A549 (cell line): ENCODE results near the gene OR4D2. TPM values are rescaled to one million over a fixed set of nuclear protein-coding genes. Genes with fewer than 3 reads are reported as not detected.

Experiments
- ATAC-seq, 2 experiments: fragments of 200-7000 bp in 1 of 2; fragments of >200 bp in 1 of 2; cut with Nextera tagmentation in 1 of 2; cut with Tn5 transposase in 1 of 2; 3 replicates each; pipeline versions ENCODE4 v1.8.0 to v1.9.1; 2018 to 2020; ENCODE audit warnings: mild to moderate bottlenecking in 1 of 2, moderate library complexity in 1 of 2
- CTCF ChIA-PET: fragments of 300-600 bp; sonication (Branson Sonifier 250); formaldehyde crosslinking; extraction: SDS; loops from one replicate; lab custom pipeline; 2021; ENCODE audit warnings: antibody characterized with exemption, inconsistent platforms; lab: Yijun Ruan, JAX
- POLR2A ChIA-PET: fragments of 350-600 bp; formaldehyde crosslinking; extraction: SDS; loops from one replicate; lab custom pipeline; 2021; ENCODE audit warnings: antibody characterized with exemption, inconsistent platforms; lab: Yijun Ruan, JAX
- DNase-seq, 2 experiments: peaks; one replicate each; pipeline versions ENCODE4 v3.0.0 to v3.0.0-alpha.2; 2011 to 2016; ENCODE audit warnings: low read depth in 1 of 2, low spot score in 1 of 2
- FAIRE-seq: peaks from 2 replicates; lab custom pipeline; 2011; peaks lifted over from hg19 to GRCh38; lab: Jason Lieb, UNC
- H3K27ac ChIP-seq, 2 experiments: fragments of >200 bp; sonication (Bioruptor Twin); formaldehyde crosslinking; 3 replicates each; pipeline ENCODE4 v1.5.1; 2016 to 2017
- H3K4me1 ChIP-seq: fragments of >200 bp; sonication (Bioruptor Twin); formaldehyde crosslinking; 3 replicates; pipeline ENCODE4 v1.6.1; 2016
- H3K4me2 ChIP-seq: fragments of >200 bp; sonication (Bioruptor Twin); formaldehyde crosslinking; 3 replicates; pipeline ENCODE4 v1.6.1; 2016
- H3K4me3 ChIP-seq: fragments of >200 bp; sonication (Bioruptor Twin); formaldehyde crosslinking; 3 replicates; pipeline ENCODE4 v1.5.1; 2016
- H3K9me3 ChIP-seq: fragments of >200 bp; sonication (Bioruptor Twin); formaldehyde crosslinking; 3 replicates; pipeline ENCODE4 v1.6.1; 2016
- CBX2 ChIP-seq: fragments of 200-600 bp; sonication (generic); IDR thresholded peaks from 2 replicates; pipeline ENCODE4 v1.6.1; 2016; ENCODE audit warnings: low read depth, mild to moderate bottlenecking, borderline replicate concordance
- CBX8 ChIP-seq: fragments of 200-600 bp; sonication (generic); IDR thresholded peaks from 2 replicates; pipeline ENCODE4 v1.6.1; 2016
- CTCF ChIP-seq: fragments of >200 bp; sonication (Bioruptor Twin); formaldehyde crosslinking; IDR thresholded peaks from 3 replicates; pipeline ENCODE4 v1.5.1; 2016
- EHMT2 ChIP-seq: fragments of 200-600 bp; sonication (generic); IDR thresholded peaks from 2 replicates; pipeline ENCODE4 v1.6.1; 2016; ENCODE audit warnings: antibody characterized with exemption, low read depth, mild to moderate bottlenecking, moderate library complexity
- HOXA7 ChIP-seq: fragments of 250-450 bp; sonication (Bioruptor Pico); IDR thresholded peaks from 2 replicates; pipeline ENCODE4 v1.5.0; 2020; ENCODE audit warnings: mild to moderate bottlenecking, moderate library complexity
- HOXB5 ChIP-seq: fragments of 250-450 bp; sonication (Bioruptor Pico); IDR thresholded peaks from 2 replicates; pipeline ENCODE4 v1.5.0; 2020; ENCODE audit warnings: mild to moderate bottlenecking, moderate library complexity
- JUNB ChIP-seq: fragments of >200 bp; sonication (Bioruptor Twin); formaldehyde crosslinking; IDR thresholded peaks from 2 replicates; pipeline ENCODE4 v1.6.1; 2016
- NR3C1 ChIP-seq: fragments of >200 bp; sonication (Bioruptor Twin); formaldehyde crosslinking; IDR thresholded peaks from 3 replicates; pipeline ENCODE4 v1.6.1; 2017
- PHF8 ChIP-seq: fragments of 200-600 bp; sonication (generic); IDR thresholded peaks from 2 replicates; pipeline ENCODE4 v1.6.1; 2016; ENCODE audit warnings: low read depth, mild to moderate bottlenecking, antibody characterized with exemption, moderate library complexity, borderline replicate concordance
- RARB ChIP-seq: fragments of 250-450 bp; sonication (Bioruptor Pico); IDR thresholded peaks from 2 replicates; pipeline ENCODE4 v1.8.0; 2021; ENCODE audit warnings: mild to moderate bottlenecking, moderate library complexity
- WGBS: methylation state at CpG from one replicate; pipeline ENCODE4 v1.1.6; 2017; ENCODE audit errors: missing lambda C conversion rate; 5-methylcytosine and 5-hydroxymethylcytosine counted together
- polyA plus RNA-seq, 4 experiments: library from polyadenylated mRNA; depleted of rRNA in 3 of 4; stranded (reverse); fragments of >200 nt; fragmentation: RNase III in 1 of 4; extraction: RNeasy Plus Mini Kit Qiagen cat#74134 plus additional on column Dnase treatment in 1 of 4; gene quantifications; 2 replicates in 3 of 4; 3 replicates in 1 of 4; pipeline ENCODE4 v1.2.3, GENCODE V29; 2011 to 2017
- TF ChIP-seq, protein P1 (sequence below): IDR thresholded peaks from 2 replicates; pipeline ENCODE4 v1.6.1; 2012; ENCODE audit warnings: low read depth, borderline replicate concordance
- TF ChIP-seq, protein P2 (sequence below): fragments of 250-450 bp; sonication (Bioruptor Pico); IDR thresholded peaks from 2 replicates; pipeline ENCODE4 v1.5.0; 2020; ENCODE audit warnings: low read depth, mild to moderate bottlenecking, moderate library complexity
- TF ChIP-seq, protein P3 (sequence below): fragments of >200 bp; sonication (Bioruptor Twin); formaldehyde crosslinking; IDR thresholded peaks from 3 replicates; pipeline ENCODE4 v1.6.1; 2016

OR4D2 gene
- polyA plus RNA-seq, 2 of the 4 experiments (the other 2 are of a cell fraction) = not detected

GRCh38 chr17:58219007-58219788 is 52.4 kb downstream of the OR4D2 start, which contains the start of gene MKS1 (continued):
- peak; percentile 34; the same call in 2 of the 3 replicates for TF ChIP-seq CTCF
- TF ChIP-seq, protein P1, sequence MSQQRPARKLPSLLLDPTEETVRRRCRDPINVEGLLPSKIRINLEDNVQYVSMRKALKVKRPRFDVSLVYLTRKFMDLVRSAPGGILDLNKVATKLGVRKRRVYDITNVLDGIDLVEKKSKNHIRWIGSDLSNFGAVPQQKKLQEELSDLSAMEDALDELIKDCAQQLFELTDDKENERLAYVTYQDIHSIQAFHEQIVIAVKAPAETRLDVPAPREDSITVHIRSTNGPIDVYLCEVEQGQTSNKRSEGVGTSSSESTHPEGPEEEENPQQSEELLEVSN = peak; percentile 74
- TF ChIP-seq CBX8 = no peak
- TF ChIP-seq, protein P2, sequence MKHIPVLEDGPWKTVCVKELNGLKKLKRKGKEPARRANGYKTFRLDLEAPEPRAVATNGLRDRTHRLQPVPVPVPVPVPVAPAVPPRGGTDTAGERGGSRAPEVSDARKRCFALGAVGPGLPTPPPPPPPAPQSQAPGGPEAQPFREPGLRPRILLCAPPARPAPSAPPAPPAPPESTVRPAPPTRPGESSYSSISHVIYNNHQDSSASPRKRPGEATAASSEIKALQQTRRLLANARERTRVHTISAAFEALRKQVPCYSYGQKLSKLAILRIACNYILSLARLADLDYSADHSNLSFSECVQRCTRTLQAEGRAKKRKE = peak; percentile 68; the same call in 1 of the 2 replicates
- no peak for TF ChIP-seq HOXA7 (CRISPR knock-in tag)
- TF ChIP-seq PHF8 = peak; percentile 90
- TF ChIP-seq HOXB5 = peak; percentile 61
- TF ChIP-seq JUNB = no peak
- TF ChIP-seq NR3C1 = no peak

GRCh38 chr17:58219789-58220183 is 53.0 kb downstream of the OR4D2 start:
- Histone ChIP-seq H3K27ac (peak overlapping the region; percentile 50 to 89), H3K4me3 (peak overlapping the region; percentile 77), H3K4me2 (peak overlapping the region; percentile 75), H3K4me1 (peaks cover 14% of the 10 kb centered on the region; the same call in 2 of the 3 replicates), H3K9me3 (no peaks in the 10 kb centered on the region)
- TF ChIP-seq CBX2 (no peak), RARB (CRISPR knock-in tag) (no peak), EHMT2 (0 out of 2 replicates have a peak, but pooled peaks have one; percentile 14), CTCF (no peak)
- TF ChIP-seq, protein P3, sequence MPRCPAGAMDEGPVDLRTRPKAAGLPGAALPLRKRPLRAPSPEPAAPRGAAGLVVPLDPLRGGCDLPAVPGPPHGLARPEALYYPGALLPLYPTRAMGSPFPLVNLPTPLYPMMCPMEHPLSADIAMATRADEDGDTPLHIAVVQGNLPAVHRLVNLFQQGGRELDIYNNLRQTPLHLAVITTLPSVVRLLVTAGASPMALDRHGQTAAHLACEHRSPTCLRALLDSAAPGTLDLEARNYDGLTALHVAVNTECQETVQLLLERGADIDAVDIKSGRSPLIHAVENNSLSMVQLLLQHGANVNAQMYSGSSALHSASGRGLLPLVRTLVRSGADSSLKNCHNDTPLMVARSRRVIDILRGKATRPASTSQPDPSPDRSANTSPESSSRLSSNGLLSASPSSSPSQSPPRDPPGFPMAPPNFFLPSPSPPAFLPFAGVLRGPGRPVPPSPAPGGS = no peak
- 75% methylated on average over 7 of the region's 7 CpGs for WGBS
- POLR2A ChIA-PET = interaction anchor here (0.5 to 1.8 kb wide), 4 partner anchors 11 to 771 kb away, joined by 3 to 6 read pairs (median 4); partner anchors contain the start of gene SUPT4H1
- DNase-seq = no peak
- FAIRE-seq = peak; percentile 56
- ATAC-seq = no peak
- CTCF ChIA-PET = interaction anchor here (1.0 to 6.6 kb wide), 10 partner anchors 9 to 232 kb away, joined by 3 to 62 read pairs (median 8); partner anchors contain the start of gene LPO

Other genes starting within 250 kb of the OR4D2 start
- gene CUEDC1, start 211.6 kb upstream of the OR4D2 start, polyA plus RNA-seq (2011; rRNA removed) = 44.3 and 54.8 TPM in 2 replicates
- gene CUEDC1, start 211.6 kb upstream of the OR4D2 start, polyA plus RNA-seq (2017; fragmentation: RNase III; extraction: RNeasy Plus Mini Kit Qiagen cat#74134 plus additional on column Dnase treatment) = 70.7 to 103 TPM (median 90.6 TPM) in 3 replicates
- 57.7 and 63.8 TPM in 2 replicates for gene VEZF1, start 178.7 kb upstream of the OR4D2 start, polyA plus RNA-seq (2011; rRNA removed)
- gene VEZF1, start 178.7 kb upstream of the OR4D2 start, polyA plus RNA-seq (2017; fragmentation: RNase III; extraction: RNeasy Plus Mini Kit Qiagen cat#74134 plus additional on column Dnase treatment) = 48.1 to 55.5 TPM (median 50.3 TPM) in 3 replicates
- 332 and 490 TPM in 2 replicates for gene SRSF1, start 159.7 kb upstream of the OR4D2 start, polyA plus RNA-seq (2011; rRNA removed)
- 364 to 399 TPM (median 368 TPM) in 3 replicates for gene SRSF1, start 159.7 kb upstream of the OR4D2 start, polyA plus RNA-seq (2017; fragmentation: RNase III; extraction: RNeasy Plus Mini Kit Qiagen cat#74134 plus additional on column Dnase treatment)
- gene DYNLL2, start 83.6 kb upstream of the OR4D2 start, polyA plus RNA-seq (2011; rRNA removed) = 19.6 TPM in 2 replicates
- 33.2 to 34.1 TPM (median 33.7 TPM) in 3 replicates for gene DYNLL2, start 83.6 kb upstream of the OR4D2 start, polyA plus RNA-seq (2017; fragmentation: RNase III; extraction: RNeasy Plus Mini Kit Qiagen cat#74134 plus additional on column Dnase treatment)
- gene OR4D1, start 18.6 kb upstream of the OR4D2 start, polyA plus RNA-seq (2011; rRNA removed) = 0.03 and 0.04 TPM in 2 replicates
- 0.03 TPM in 1 of 3 replicates, not detected in the others for gene OR4D1, start 18.6 kb upstream of the OR4D2 start, polyA plus RNA-seq (2017; fragmentation: RNase III; extraction: RNeasy Plus Mini Kit Qiagen cat#74134 plus additional on column Dnase treatment)
- gene EPX, start 25.7 kb downstream of the OR4D2 start, polyA plus RNA-seq (2011; rRNA removed) = not detected in 2 replicates
- gene EPX, start 25.7 kb downstream of the OR4D2 start, polyA plus RNA-seq (2017; fragmentation: RNase III; extraction: RNeasy Plus Mini Kit Qiagen cat#74134 plus additional on column Dnase treatment) = not detected in 3 replicates
- gene MKS1, start 52.3 kb downstream of the OR4D2 start, polyA plus RNA-seq (2011; rRNA removed) = 18.6 and 19.0 TPM in 2 replicates
- gene MKS1, start 52.3 kb downstream of the OR4D2 start, polyA plus RNA-seq (2017; fragmentation: RNase III; extraction: RNeasy Plus Mini Kit Qiagen cat#74134 plus additional on column Dnase treatment) = 15.8 to 17.3 TPM (median 16.2 TPM) in 3 replicates
- not detected in 2 replicates for gene LPO, start 71.6 kb downstream of the OR4D2 start, polyA plus RNA-seq (2011; rRNA removed)
- gene LPO, start 71.6 kb downstream of the OR4D2 start, polyA plus RNA-seq (2017; fragmentation: RNase III; extraction: RNeasy Plus Mini Kit Qiagen cat#74134 plus additional on column Dnase treatment) = not detected in 3 replicates
- gene MPO, start 114.0 kb downstream of the OR4D2 start, polyA plus RNA-seq (2011; rRNA removed) = not detected in 2 replicates
- gene MPO, start 114.0 kb downstream of the OR4D2 start, polyA plus RNA-seq (2017; fragmentation: RNase III; extraction: RNeasy Plus Mini Kit Qiagen cat#74134 plus additional on column Dnase treatment) = not detected in 3 replicates
- gene TSPOAP1, start 161.8 kb downstream of the OR4D2 start, polyA plus RNA-seq (2011; rRNA removed) = not detected in 2 replicates
- not detected in 3 replicates for gene TSPOAP1, start 161.8 kb downstream of the OR4D2 start, polyA plus RNA-seq (2017; fragmentation: RNase III; extraction: RNeasy Plus Mini Kit Qiagen cat#74134 plus additional on column Dnase treatment)
- gene SUPT4H1, start 185.2 kb downstream of the OR4D2 start, polyA plus RNA-seq (2011; rRNA removed) = 241 and 260 TPM in 2 replicates
- 117 to 124 TPM (median 123 TPM) in 3 replicates for gene SUPT4H1, start 185.2 kb downstream of the OR4D2 start, polyA plus RNA-seq (2017; fragmentation: RNase III; extraction: RNeasy Plus Mini Kit Qiagen cat#74134 plus additional on column Dnase treatment)